ENCODE measurements around the gene GYG1. TPM values are rescaled to one million over a fixed set of nuclear protein-coding genes. Genes with fewer than 3 reads are reported as not detected.

GYG1 gene
- total RNA-seq, 2 donors from 2014 or later = 8.9 to 16.3 TPM

GRCh38 chr3:149003653-149004305 is 12.4 kb downstream of the GYG1 start:
- Histone ChIP-seq H3K27ac (no peak overlapping the region), H3K9me3 (no peaks in the 10 kb centered on the region), H3K4me1 (no peaks in the 10 kb centered on the region), H3K27me3 (no peaks in the 10 kb centered on the region), H3K4me3 (no peak overlapping the region), H3K36me3 (replicated peaks in 1 of 2; ENCODE audit: insufficient read depth in 1 of 2, low read depth in 2 of 2) (peaks cover 0 to 11% of the 10 kb centered on the region in 2 donors)
- 73 to 75% methylated on average over 6 of the region's 6 CpGs for WGBS, 2 donors
- no peak for DNase-seq
- ATAC-seq = no peak
- intact Hi-C loops (cut with DNase I) = no loop called here
- TF ChIP-seq CTCF (IDR thresholded peaks at IDR 0.05) (no peak), POLR2A (IDR thresholded peaks at IDR 0.05) (no peak)

GRCh38 chr3:149004622-149005021 is 13.3 kb downstream of the GYG1 start:
- Histone ChIP-seq H3K9me3 (no peaks in the 10 kb centered on the region), H3K4me1 (no peaks in the 10 kb centered on the region), H3K27me3 (no peaks in the 10 kb centered on the region), H3K4me3 (no peak overlapping the region), H3K36me3 (replicated peaks in 1 of 2; ENCODE audit: insufficient read depth in 1 of 2, low read depth in 2 of 2) (peaks cover 0 to 10% of the 10 kb centered on the region in 2 donors), H3K27ac (no peak overlapping the region)
- 56 to 68% methylated on average over 4 of the region's 4 CpGs for WGBS, 2 donors
- intact Hi-C loops (cut with DNase I) = no loop called here
- peak in 3 of 4 donors; percentile 32 to 50 (median 48) for DNase-seq
- peak; percentile 52 for ATAC-seq
- TF ChIP-seq CTCF (IDR thresholded peaks at IDR 0.05) = no peak
- no peak for TF ChIP-seq POLR2A (IDR thresholded peaks at IDR 0.05)

GRCh38 chr3:149005416-149005815 is 14.1 kb downstream of the GYG1 start:
- TF ChIP-seq POLR2A (IDR thresholded peaks at IDR 0.05) (no peak), CTCF (IDR thresholded peaks at IDR 0.05) (no peak)
- no peaks in the 10 kb centered on the region for H3K9me3 ChIP-seq
- H3K4me3 ChIP-seq = no peak overlapping the region
- H3K27me3 ChIP-seq = no peaks in the 10 kb centered on the region
- H3K36me3 ChIP-seq (replicated peaks in 1 of 2; ENCODE audit: insufficient read depth in 1 of 2, low read depth in 2 of 2) = peaks cover 0 to 12% of the 10 kb centered on the region in 2 donors
- no peaks in the 10 kb centered on the region for H3K4me1 ChIP-seq
- no peak overlapping the region for H3K27ac ChIP-seq
- ATAC-seq (no peak), DNase-seq (no peak)
- intact Hi-C loops (cut with DNase I) = no loop called here
- 73 to 82% methylated on average over 1 of the region's 1 CpG for WGBS, 2 donors

GRCh38 chr3:149007567-149008257 is 16.4 kb downstream of the GYG1 start:
- no peak overlapping the region for H3K27ac ChIP-seq
- no peaks in the 10 kb centered on the region for H3K27me3 ChIP-seq
- no peaks in the 10 kb centered on the region for H3K9me3 ChIP-seq
- ATAC-seq (no peak), DNase-seq (no peak)
- H3K4me1 ChIP-seq = no peaks in the 10 kb centered on the region
- TF ChIP-seq POLR2A (IDR thresholded peaks at IDR 0.05) (no peak), CTCF (IDR thresholded peaks at IDR 0.05) (no peak)
- 88 to 91% methylated on average over 7 of the region's 7 CpGs for WGBS, 2 donors
- H3K36me3 ChIP-seq (replicated peaks in 1 of 2; ENCODE audit: insufficient read depth in 1 of 2, low read depth in 2 of 2) = peaks cover 0 to 19% of the 10 kb centered on the region in 2 donors
- H3K4me3 ChIP-seq = no peak overlapping the region
- intact Hi-C loops (cut with DNase I) = no loop called here
